AG10803 (cell line): ENCODE measurements around the gene ANP32B.
A peak's percentile ranks its signal among the peaks of the same experiment; 100 is the strongest.
"Not testable (repeated sequence)": the region's sequence is repeated elsewhere in the genome, so short reads cannot be mapped to it uniquely, and the experiment has no call there.

Experiments used
- DNase-seq: peaks from one replicate; pipeline ENCODE4 v3.0.0; 2010; ENCODE audit warnings: low read depth
- H3K4me3 ChIP-seq: 2 replicates; pipeline ENCODE4 v1.5.1; 2011; ENCODE audit warnings: mild to moderate bottlenecking, low read length, control low read depth
- CTCF ChIP-seq: conservative IDR thresholded peaks from 2 replicates; pipeline ENCODE4 v1.5.1; 2011; ENCODE audit warnings: mild to moderate bottlenecking, low read length, control low read depth, inconsistent platforms

Gene ANP32B

GRCh38 chr9:98019098-98019497, 36.0 kb downstream of the ANP32B start:
- DNase-seq: no peak
- no peak overlapping the region for H3K4me3 ChIP-seq
- no peak for TF ChIP-seq CTCF

- not testable (repeated sequence) for DNase-seq, H3K4me3 ChIP-seq
Measured at GRCh38 chr9:98019869-98020268, 36.7 kb downstream of the ANP32B start.

GRCh38 chr9:98020476-98021145, 37.5 kb downstream of the ANP32B start:
- no peak for DNase-seq
- TF ChIP-seq CTCF: no peak
- no peak overlapping the region for H3K4me3 ChIP-seq

- H3K4me3 ChIP-seq: no peak overlapping the region
- no peak for TF ChIP-seq CTCF
- DNase-seq: no peak
Measured at GRCh38 chr9:98021306-98022040, 38.3 kb downstream of the ANP32B start.

- DNase-seq: peak; percentile 47
- H3K4me3 ChIP-seq: no peak overlapping the region
- no peak for TF ChIP-seq CTCF
Measured at GRCh38 chr9:98022447-98022846, 39.3 kb downstream of the ANP32B start.

GRCh38 chr9:98024702-98025101, 41.6 kb downstream of the ANP32B start:
- no peak for DNase-seq
- TF ChIP-seq CTCF: no peak

GRCh38 chr9:98031169-98031568, 48.0 kb downstream of the ANP32B start:
- DNase-seq: no peak
- H3K4me3 ChIP-seq: no peak overlapping the region
- no peak for TF ChIP-seq CTCF

More at GRCh38 chr9:98024702-98025101, 41.6 kb downstream of the ANP32B start:
- no peak overlapping the region for H3K4me3 ChIP-seq
